ENCODE data around the gene FAM234A.
"Not testable (repeated sequence)": the region's sequence is repeated elsewhere in the genome, so short reads cannot be mapped to it uniquely, and the experiment has no call there.

The FAM234A gene

DNA sequence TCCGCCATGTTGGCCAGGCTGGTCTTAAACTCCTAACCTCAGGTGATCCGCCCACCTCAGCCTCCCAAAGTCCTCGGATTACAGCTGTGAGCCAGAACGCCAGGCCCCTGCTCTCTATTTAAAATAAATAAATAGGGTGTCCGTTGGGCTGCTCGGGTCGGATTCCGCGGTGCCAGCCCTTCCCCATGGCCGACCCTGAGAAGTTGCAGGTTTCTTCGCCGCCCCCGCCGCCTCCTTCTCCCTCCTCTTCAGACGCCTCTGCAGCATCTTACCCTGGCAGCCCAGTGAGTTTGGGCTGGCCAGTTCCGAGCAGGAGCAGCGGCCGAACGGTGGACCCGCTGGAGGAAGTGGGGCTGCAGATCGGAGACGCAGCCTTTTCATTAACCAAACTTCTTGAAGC is 3.7 kb upstream of the FAM234A start:
- DNase-seq: no peak

DNA sequence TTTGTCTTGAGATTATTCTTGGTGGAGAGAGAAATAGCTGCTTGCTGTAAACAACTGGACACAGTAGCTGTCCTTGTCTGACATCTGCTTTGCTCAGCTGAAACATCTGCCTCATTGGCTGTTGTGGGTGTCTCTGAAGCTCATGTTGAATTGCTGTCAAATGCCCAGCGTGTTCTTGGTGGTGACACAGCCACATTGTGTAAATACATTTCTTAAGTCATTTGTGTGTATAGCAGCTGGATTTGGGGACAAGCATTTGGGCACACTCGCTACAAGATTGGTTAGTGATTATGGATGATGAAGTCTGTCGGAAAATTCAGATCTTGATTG is 5.3 kb downstream of the FAM234A start:
- no peak for DNase-seq

- DNase-seq: no peak
Observed at GRCh38 chr16:240559-240958, 5.9 kb downstream of the FAM234A start.

DNA sequence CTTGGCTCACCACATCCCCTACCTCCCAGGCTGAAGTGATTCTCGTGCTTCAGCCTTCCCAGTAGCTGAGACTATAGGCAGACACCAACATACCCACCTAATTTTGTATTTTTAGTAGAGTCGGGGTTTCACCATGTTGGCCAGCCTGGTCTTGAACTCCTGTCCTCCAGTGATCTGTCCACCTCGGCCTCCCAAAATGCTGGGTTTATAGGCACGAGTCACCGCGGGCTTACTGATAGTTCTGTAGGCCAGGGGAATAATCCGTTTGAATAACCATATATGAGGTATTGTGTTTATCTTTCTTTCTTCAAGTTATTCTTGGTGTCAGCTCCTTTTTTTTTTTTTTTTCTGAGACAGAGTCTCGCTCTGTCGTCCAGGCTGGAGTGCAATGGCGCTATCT is 7.7 kb downstream of the FAM234A start:
- DNase-seq: no peak

DNA sequence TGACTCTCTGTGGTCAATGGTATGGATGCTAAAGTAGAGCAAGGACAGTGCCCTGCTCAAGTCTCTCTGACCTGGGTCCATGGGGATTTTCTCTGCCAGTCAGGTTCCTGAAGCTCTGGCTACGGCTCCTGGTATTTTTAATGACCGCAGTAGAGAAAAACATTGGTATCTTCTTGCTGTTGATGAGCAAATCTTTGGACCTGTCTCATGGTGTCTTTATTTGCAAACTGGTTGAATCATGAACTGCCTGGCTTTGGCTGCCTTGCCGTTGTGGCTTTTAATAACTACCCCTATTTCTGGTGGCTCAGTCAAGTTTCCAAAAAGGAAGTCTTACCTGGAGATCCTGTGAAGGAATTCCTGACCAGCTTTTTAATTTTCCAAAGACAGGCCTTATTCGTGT is 8.7 kb downstream of the FAM234A start:
- no peak for DNase-seq

DNA sequence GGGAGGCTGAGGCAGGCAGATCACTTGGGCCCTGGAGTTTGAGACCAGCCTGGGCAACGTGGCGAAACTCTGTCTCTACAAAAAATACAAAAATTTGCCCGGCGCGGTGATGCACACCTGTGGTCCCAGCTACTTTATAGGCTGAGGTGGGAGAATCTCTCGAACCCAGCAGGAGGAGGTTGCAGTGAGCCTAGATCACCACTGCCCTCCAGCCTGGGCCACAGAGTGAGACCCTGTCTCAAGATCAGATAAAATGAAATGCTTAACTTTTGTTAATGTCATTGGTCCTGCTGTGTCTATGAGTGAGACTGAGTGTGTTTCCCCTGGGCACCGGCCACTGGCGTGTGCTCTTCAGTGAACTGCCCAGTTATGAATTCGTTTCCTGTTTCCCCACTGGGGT is 10.5 kb downstream of the FAM234A start:
- DNase-seq: no peak

GRCh38 chr16:247027-247426 is 12.4 kb downstream of the FAM234A start:
- no peak for DNase-seq

- no peak for DNase-seq
Observed at GRCh38 chr16:249431-249830, 14.8 kb downstream of the FAM234A start.

- no peak for DNase-seq
Observed at GRCh38 chr16:252366-253337, 18.0 kb downstream of the FAM234A start.

- no peak for DNase-seq
Observed at GRCh38 chr16:253833-254232, 19.2 kb downstream of the FAM234A start.

- DNase-seq: no peak
Observed at GRCh38 chr16:254461-254860, 19.8 kb downstream of the FAM234A start.

DNA sequence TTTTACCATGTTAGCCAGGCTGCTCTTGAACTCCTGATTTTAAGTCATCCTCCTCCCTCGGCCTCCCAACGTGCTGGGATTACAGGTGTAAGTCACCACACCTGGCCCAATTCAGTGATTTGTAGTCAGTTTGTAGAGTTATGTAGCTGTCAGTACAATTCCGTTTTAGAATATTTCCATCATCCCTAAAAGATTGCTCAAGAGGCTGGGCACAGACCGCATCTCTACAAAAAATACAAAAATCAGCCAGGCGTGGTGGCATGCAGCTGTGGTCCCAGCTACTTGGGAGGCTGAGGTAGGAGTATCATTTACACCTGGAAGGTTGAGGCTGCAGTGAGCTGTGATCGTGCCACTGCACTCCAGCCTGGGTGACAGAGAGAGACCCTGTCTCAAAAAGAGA is 20.6 kb downstream of the FAM234A start:
- no peak for DNase-seq

- DNase-seq: not testable (repeated sequence)
Observed at GRCh38 chr16:258091-258490, 23.5 kb downstream of the FAM234A start.

DNA sequence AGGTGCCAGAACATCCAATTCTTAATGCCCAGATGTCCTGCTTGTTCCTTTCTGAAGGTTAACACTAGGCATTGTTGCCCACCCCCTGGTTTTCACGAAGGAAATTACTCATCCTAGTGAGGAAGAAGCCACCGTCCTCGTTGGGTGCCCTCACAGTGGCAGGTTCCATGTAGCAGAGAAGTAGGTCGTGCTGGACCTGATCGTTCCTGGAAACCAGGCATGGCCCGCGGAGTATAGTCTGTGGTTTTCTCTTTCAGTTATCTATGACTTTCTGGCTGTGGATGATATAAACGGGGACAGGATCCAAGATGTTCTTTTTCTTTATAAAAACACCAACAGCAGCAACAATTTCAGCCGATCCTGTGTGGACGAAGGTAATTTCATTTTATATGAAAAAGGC is 24.6 kb downstream of the FAM234A start:
- DNase-seq: no peak

DNA sequence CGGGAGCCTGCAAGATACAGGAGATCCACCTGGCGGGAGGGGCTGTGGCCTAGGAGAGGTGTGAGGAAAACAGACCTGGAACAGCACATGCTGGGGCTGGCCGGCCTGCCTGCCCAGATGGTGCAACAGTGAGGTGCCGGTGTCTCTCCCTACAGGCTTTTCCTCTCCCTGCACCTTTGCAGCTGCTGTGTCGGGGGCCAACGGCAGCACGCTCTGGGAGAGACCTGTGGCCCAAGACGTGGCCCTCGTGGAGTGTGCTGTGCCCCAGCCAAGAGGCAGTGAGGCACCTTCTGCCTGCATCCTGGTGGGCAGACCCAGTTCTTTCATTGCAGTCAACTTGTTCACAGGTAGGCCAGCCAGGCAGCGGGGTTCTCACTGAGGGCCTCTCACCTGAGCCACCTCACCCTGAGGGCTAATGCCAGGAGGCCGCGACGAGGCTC is 25.2 kb downstream of the FAM234A start:
- no peak for DNase-seq

GRCh38 chr16:260326-260725 is 25.7 kb downstream of the FAM234A start:
- no peak for DNase-seq

DNA sequence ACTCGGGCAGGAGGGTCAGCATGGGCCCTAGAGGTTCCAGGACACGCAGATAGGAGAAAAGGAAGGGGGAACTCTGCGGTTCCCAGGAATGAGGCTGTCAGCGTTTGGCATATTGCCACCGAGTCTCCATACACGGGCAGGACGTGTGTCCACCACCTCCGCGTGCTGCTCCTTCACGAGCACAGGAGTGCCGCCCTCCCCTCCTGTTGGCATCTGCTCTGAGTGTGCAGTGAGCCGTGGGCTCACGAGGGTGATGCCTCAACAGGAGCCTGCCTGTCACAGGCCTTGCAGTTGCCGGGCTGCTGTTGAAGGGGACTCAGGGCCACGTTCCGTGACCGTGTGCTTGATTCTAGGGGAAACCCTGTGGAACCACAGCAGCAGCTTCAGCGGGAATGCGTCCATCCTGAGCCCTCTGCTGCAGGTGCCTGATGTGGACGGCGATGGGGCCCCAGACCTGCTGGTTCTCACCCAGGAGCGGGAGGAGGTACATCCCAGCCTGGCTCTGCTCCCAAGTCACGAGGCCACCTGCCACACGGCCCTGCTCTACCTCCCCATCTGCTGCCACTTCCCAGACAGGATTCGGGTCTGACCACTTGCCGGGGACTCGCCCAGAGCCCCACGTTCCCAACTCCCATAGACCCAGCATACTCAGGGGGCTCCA is 26.5 kb downstream of the FAM234A start:
- DNase-seq: no peak

DNA sequence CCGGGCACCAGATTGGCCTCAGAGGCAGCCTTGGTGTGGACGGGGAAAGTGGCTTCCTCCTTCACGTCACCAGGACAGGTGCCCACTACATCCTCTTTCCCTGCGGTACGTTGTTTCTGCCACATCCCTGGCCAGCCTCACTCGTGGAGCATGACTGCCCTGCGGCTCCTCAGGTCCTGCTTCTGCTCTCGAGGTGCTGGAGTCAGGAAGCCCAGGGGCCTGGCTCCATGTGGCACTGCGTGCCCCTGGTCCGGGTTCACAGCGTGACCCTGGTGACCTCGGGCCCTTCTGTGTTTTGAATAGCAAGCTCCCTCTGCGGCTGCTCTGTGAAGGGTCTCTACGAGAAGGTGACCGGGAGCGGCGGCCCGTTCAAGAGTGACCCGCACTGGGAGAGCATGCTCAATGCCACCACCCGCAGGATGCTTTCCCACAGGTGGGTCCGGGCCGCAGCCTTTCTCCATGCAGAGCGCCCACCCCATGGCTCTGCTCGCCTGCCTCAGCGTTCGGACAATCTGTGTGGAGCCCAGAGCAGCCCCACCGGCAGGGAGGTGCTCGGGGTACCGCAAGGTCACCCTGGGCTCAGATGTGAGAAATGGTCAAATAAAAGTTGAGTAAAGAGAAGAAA is 27.6 kb downstream of the FAM234A start:
- no peak for DNase-seq

DNA sequence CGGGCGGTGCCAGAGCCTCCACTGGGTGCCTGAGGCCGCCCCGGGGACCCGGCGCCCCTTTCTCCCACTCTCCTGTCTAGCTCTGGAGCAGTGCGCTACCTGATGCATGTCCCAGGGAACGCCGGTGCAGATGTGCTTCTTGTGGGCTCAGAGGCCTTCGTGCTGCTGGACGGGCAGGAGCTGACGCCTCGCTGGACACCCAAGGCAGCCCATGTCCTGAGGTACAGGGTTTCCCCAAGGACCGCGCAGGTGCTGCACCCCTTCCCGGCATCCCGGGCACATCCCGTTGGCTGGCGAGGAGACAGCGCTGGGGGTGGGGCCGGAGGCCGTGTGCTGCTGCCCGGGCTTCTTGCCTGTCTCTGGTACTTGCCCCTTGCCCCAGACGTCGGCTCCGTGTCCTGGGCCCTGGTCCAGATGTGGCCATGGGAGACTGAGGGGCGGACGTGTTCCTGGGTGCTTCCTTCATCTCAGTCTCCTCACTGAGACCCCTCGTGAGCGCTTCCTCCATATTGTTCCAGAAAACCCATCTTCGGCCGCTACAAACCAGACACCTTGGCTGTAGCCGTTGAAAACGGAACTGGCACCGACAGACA is 28.7 kb downstream of the FAM234A start:
- DNase-seq: no peak

DNA sequence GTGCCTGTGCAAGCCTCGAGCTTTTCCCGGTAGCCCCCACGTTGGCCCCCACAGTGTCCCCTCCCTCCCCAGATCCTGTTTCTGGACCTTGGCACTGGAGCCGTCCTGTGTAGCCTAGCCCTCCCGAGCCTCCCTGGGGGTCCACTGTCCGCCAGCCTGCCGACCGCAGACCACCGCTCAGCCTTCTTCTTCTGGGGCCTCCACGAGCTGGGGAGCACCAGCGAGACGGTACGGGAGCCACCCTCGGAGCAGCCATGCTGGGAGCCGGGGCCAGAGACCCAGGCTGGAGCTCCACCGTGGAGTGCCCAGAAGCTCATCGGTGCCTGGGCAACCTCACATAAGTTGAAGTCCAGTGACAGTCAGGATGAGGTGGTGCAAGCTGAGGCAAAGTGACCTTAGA is 29.3 kb downstream of the FAM234A start:
- DNase-seq: no peak

GRCh38 chr16:264440-264951 is 29.9 kb downstream of the FAM234A start:
- no peak for DNase-seq

GRCh38 chr16:265002-265529 is 30.4 kb downstream of the FAM234A start:
- DNase-seq: no peak

DNA sequence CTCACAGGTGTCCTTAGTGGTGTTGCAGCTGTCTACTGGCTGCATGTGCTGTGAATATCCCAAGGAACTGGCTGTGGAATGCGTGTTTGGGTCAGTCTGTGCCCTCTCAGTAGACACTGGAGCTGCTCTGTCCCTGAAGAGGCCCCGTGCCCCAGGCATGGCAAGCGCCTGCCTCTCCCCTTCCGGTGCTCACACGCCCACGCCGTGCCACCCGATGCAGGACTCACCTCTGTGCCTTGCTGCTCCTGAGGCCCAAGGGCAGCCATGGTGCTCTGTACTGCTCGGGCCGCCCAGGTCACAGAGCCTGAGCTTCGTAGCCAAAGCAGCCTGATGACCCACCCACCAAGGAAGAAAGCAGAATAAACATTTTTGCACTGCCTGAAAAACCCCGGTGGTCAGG is 31.1 kb downstream of the FAM234A start:
- no peak for DNase-seq

All from activated CD4-positive, CD25-positive, alpha-beta regulatory T cell (primary cell).